Mammary epithelial cell (primary cell): ENCODE data around the gene SFSWAP.

ENCODE experiments used
- CTCF ChIP-seq, 2 donors: IDR thresholded peaks in 1 of 2; conservative IDR thresholded peaks in 1 of 2; 2 replicates each; pipeline ENCODE4 v1.5.1; 2011 to 2012; ENCODE audit warnings: inconsistent platforms in 2 of 2, low read length in 2 of 2, mild to moderate bottlenecking in 2 of 2, control low read depth in 1 of 2, low read depth in 1 of 2; ENCODE audit not compliant: insufficient read depth in 1 of 2; ENCODE audit errors: extremely low read depth in 1 of 2
- EZH2 ChIP-seq: IDR thresholded peaks from 2 replicates; pipeline ENCODE4 v1.6.1; 2012; ENCODE audit warnings: low read length, inconsistent platforms, borderline replicate concordance

- TF ChIP-seq CTCF (conservative IDR thresholded peaks at IDR 0.05 in 1 of 2, IDR thresholded peaks at IDR 0.05 in 1 of 2; ENCODE audit: extremely low read depth in 1 of 2, insufficient read depth in 1 of 2, low read depth in 1 of 2, low read length in 2 of 2) (no peak), EZH2 (no peak)
These were observed 83.2 kb downstream of the SFSWAP start for GRCh38 chr12:131794061-131794460.
